Adrenal gland (tissue), 12 donors: ENCODE results near the gene NABP1. TPM values are rescaled to one million over a fixed set of nuclear protein-coding genes. Genes with fewer than 3 reads are reported as not detected.
"Not testable (repeated sequence)": the region's sequence is repeated elsewhere in the genome, so short reads cannot be mapped to it uniquely, and the experiment has no call there.

Source experiments
- DNase-seq, 7 donors: peaks; one replicate each; pipeline ENCODE4 v3.0.0-alpha.2; 2019 to 2020
- H3K27ac ChIP-seq, 5 donors: fragments of 200-600 bp; sonication (generic) in 4 of 5; 1 replicate in 3 of 5; 2 replicates in 2 of 5; pipeline versions ENCODE4 v1.5.1 to v1.8.0; 2016 to 2020; ENCODE audit warnings: mild to moderate bottlenecking in 1 of 5
- H3K27me3 ChIP-seq: fragments of 200-600 bp; 2 replicates; pipeline ENCODE4 v1.8.0; 2021
- H3K36me3 ChIP-seq, 2 donors: fragments of 200-600 bp; replicated peaks in 1 of 2; 1 replicate in 1 of 2; 2 replicates in 1 of 2; pipeline versions ENCODE4 v1.5.1 to v1.8.0; 2018 to 2022
- H3K4me1 ChIP-seq, 2 donors: fragments of 200-600 bp; replicated peaks in 1 of 2; 1 replicate in 1 of 2; 2 replicates in 1 of 2; pipeline versions ENCODE4 v1.5.1 to v1.8.0; 2018 to 2021
- H3K4me3 ChIP-seq, 4 donors: fragments of 200-600 bp; sonication (generic) in 3 of 4; one replicate each; pipeline ENCODE4 v1.5.1; 2016 to 2018
- H3K9me3 ChIP-seq, 3 donors: fragments of 200-600 bp; sonication (generic) in 1 of 3; replicated peaks in 1 of 3; 1 replicate in 2 of 3; 2 replicates in 1 of 3; pipeline versions ENCODE4 v1.5.1 to v1.8.0; 2016 to 2021
- CTCF ChIP-seq, 6 experiments: fragments of 450-650 bp in 4 of 6; fragments of 200-600 bp in 2 of 6; sonication (generic) in 1 of 6; IDR thresholded peaks; 1 replicate in 5 of 6; 2 replicates in 1 of 6; pipeline versions ENCODE4 v1.5.1 to v1.8.0; 2016 to 2021; ENCODE audit warnings: antibody characterized with exemption in 6 of 6, mild to moderate bottlenecking in 2 of 6, moderate library complexity in 1 of 6
- POLR2A ChIP-seq, 2 donors: fragments of 450-650 bp; IDR thresholded peaks; one replicate each; pipeline ENCODE4 v1.6.1; 2017; ENCODE audit warnings: antibody characterized with exemption in 2 of 2, mild to moderate bottlenecking in 2 of 2, moderate library complexity in 1 of 2
- WGBS, 4 donors: extraction: QIAGEN DNeasy Blood & Tissue Kit in 2 of 4; methylation state at CpG; one replicate each; pipeline versions ENCODE4 v1.1.5 to v1.1.7; 2013 to 2017; 5-methylcytosine and 5-hydroxymethylcytosine counted together
- intact Hi-C, 2 donors: fragments of 100-400 bp; cut with DNase I; formaldehyde crosslinking; loops; one replicate each; pipeline versions ENCODE4 v1.14.1 to v1.15.0; 2022 to 2023
- polyA plus RNA-seq, 3 donors: library from polyadenylated mRNA; stranded (reverse); fragments of 200-250 nt in 2 of 3; fragments of 350-450 nt in 1 of 3; fragmentation: Illumina TruSeq in 1 of 3; extraction: RNeasy Lipid Tissue Mini Kit (QIAGEN cat#74804) in 1 of 3; gene quantifications; one replicate each; pipeline ENCODE4 v1.2.3, GENCODE V29; 2013 to 2014
- total RNA-seq, 9 donors: library from RNA; depleted of rRNA in 4 of 9; stranded (reverse); fragments of >200 nt in 4 of 9; fragments of 120-200 nt in 1 of 9; fragmentation: NEBNext Ultra II Directional in 1 of 9; extraction: Animal tissue kit (Norgen Biotek cat#: 25700) in 1 of 9; gene quantifications; one replicate each; pipeline versions ENCODE4 v1.1.0 to v1.2.4, GENCODE V29; 2013 to 2023
- donor health status: healthy with polysubstance abuse.
- donor health status: Bipolar disorder and iron deficiency.
- donor health status: DM: yes; HTN: yes; CAD: no.
- donor health status: DM: no; HTN: no; CAD: no.
- donor health status: DM: no; HTN: no; CAD: no.
- donor health status: DM: yes; HTN: yes; CAD: no.

Gene NABP1
- total and polyA plus RNA-seq, 12 donors = 2.5 to 39.9 (median 14.9) TPM

- Histone ChIP-seq H3K27ac (no peak overlapping the region), H3K4me1 (peaks cover 0 to 17% of the 10 kb centered on the region in 2 donors), H3K9me3 (no peaks in the 10 kb centered on the region), H3K4me3 (no peak overlapping the region), H3K27me3 (no peaks in the 10 kb centered on the region), H3K36me3 (no peaks in the 10 kb centered on the region)
- 81 to 95% (median 84%) methylated on average over 1 of the region's 1 CpG for WGBS, 4 donors
- intact Hi-C loops = no loop called here
- no peak for TF ChIP-seq CTCF (IDR thresholded peaks at IDR 0.05)
- no peak for TF ChIP-seq POLR2A (IDR thresholded peaks at IDR 0.05)
- no peak for DNase-seq
Measured at GRCh38 chr2:191638802-191639172, 39.1 kb upstream of the NABP1 start.

- no peak overlapping the region for H3K4me3 ChIP-seq
- no peaks in the 10 kb centered on the region for H3K9me3 ChIP-seq
- TF ChIP-seq POLR2A (IDR thresholded peaks at IDR 0.05) (no peak), CTCF (IDR thresholded peaks at IDR 0.05) (no peak)
- H3K36me3 ChIP-seq = no peaks in the 10 kb centered on the region
- DNase-seq = no peak
- H3K27me3 ChIP-seq = no peaks in the 10 kb centered on the region
- intact Hi-C loops = no loop called here
- 53 to 79% (median 66%) methylated on average over 1 of the region's 1 CpG for WGBS, 4 donors
- H3K4me1 ChIP-seq = peaks cover 0 to 17% of the 10 kb centered on the region in 2 donors
- no peak overlapping the region for H3K27ac ChIP-seq
Measured at GRCh38 chr2:191641609-191642008, 36.3 kb upstream of the NABP1 start.

- Histone ChIP-seq H3K9me3 (no peaks in the 10 kb centered on the region), H3K4me1 (peaks cover 0 to 12% of the 10 kb centered on the region in 2 donors), H3K4me3 (no peak overlapping the region), H3K36me3 (no peaks in the 10 kb centered on the region), H3K27ac (no peak overlapping the region), H3K27me3 (no peaks in the 10 kb centered on the region)
- WGBS, 4 donors = 77 to 92% (median 83%) methylated on average over 2 of the region's 2 CpGs
- intact Hi-C loops = no loop called here
- no peak for TF ChIP-seq CTCF (IDR thresholded peaks at IDR 0.05)
- no peak for TF ChIP-seq POLR2A (IDR thresholded peaks at IDR 0.05)
- DNase-seq = no peak
Measured at GRCh38 chr2:191642541-191642940, 35.4 kb upstream of the NABP1 start.

GRCh38 chr2:191643429-191643828 lies 34.5 kb upstream of the NABP1 start:
- DNase-seq = no peak
- Histone ChIP-seq H3K36me3 (no peaks in the 10 kb centered on the region), H3K9me3 (no peaks in the 10 kb centered on the region), H3K27ac (no peak overlapping the region), H3K27me3 (no peaks in the 10 kb centered on the region), H3K4me1 (peaks cover 0 to 3% of the 10 kb centered on the region in 2 donors), H3K4me3 (no peak overlapping the region)
- WGBS, 4 donors = 72 to 83% (median 75%) methylated on average over 5 of the region's 5 CpGs
- TF ChIP-seq POLR2A (IDR thresholded peaks at IDR 0.05) (no peak), CTCF (IDR thresholded peaks at IDR 0.05) (no peak)
- intact Hi-C loops = no loop called here

- H3K9me3 ChIP-seq = not testable (repeated sequence)
Measured at GRCh38 chr2:191644613-191645012, 33.3 kb upstream of the NABP1 start.

More at GRCh38 chr2:191644613-191645012, 33.3 kb upstream of the NABP1 start:
- intact Hi-C loops, H3K4me3 ChIP-seq, H3K36me3 ChIP-seq, H3K4me1 ChIP-seq, H3K27me3 ChIP-seq, DNase-seq, H3K27ac ChIP-seq: not testable (repeated sequence)
- 69 to 77% (median 71%) methylated on average over 4 of the region's 4 CpGs for WGBS, 4 donors
